GM21381 (cell line): Measurements from ENCODE around the gene TARBP1.
"Not testable (repeated sequence)": the region's sequence is repeated elsewhere in the genome, so short reads cannot be mapped to it uniquely, and the experiment has no call there.

ENCODE experiments used
- ATAC-seq: cut with Tn5 transposase; IDR thresholded peaks from one replicate; pipeline ENCODE4 v1.9.1; 2021; ENCODE audit warnings: mild to moderate bottlenecking, moderate library complexity; ENCODE audit not compliant: unreplicated experiment

TARBP1 gene

DNA sequence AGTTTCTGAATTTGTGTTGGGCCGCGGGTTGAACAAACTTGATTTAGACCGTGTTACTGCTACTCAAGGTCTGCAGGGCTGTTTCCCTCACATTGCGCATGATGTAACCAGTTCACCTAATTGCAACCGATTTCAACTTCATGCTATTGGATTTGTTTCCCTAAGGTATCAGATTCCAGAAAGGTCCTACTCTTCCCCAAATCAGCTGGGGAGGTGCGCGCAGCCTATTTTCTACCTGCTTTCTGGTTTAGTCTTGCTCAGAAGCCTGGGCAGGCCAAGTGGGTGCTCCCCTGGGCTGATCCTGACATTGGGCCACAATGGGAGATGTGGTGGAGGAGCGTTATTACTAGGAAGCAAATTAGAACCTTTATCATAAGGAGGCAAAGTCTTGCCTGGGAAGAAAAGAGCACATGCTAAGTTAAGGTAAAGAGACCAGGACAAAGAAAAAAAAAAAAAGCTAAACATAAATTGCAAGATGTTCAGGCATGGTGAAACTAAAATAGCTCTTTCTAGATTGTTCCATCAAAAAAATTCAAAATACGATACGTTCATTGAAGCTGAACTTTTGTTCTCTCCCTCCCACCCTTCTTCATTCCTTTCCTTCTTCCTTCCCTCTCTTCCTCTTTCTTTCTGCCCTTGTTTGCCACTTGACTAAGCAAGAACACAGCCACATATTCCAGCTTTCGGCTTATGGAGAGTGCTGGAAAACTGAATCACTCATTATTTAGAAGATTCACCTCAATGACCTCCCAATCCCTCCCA lies 28.8 kb upstream of the TARBP1 start:
- no peak for ATAC-seq

GRCh38 chr1:234507089-234507488 lies 28.1 kb upstream of the TARBP1 start:
- no peak for ATAC-seq

DNA sequence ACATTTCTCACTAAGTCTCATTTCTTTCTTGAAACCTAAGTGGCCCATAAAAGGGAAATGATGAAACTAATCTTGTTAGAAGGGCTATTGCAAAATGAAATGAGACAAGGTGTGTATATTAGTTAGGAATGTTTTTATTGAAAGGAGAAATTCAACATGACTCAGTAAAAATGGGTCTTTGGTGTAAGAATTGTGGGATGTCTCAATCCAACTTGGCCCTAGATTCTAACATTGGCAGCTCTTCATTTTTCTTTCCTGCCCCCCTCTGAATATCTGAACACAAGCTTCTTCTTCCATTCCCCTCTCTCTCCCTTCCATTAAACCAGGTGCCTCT lies 26.8 kb upstream of the TARBP1 start:
- ATAC-seq, result no peak

GRCh38 chr1:234504969-234505768 lies 26.2 kb upstream of the TARBP1 start:
- ATAC-seq, result no peak

DNA sequence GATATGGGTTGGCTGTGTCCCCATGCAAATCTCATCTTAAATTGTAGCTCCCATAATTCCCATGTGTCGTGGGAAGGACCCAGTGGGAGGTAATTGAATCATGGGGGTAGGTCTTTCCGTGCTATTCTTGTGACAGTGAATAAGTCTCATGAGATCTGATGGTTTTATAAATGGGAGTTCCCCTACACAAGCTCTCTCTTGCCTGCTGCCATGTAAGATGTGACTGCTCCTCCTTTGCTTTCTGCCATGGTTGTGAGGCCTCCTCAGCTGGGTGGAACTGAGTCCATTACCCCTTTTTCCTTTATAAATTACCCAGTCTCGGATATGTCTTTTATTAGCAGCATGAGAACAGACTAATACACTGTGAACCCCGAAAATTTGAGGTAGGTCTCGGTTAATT lies 25.3 kb upstream of the TARBP1 start:
- not testable (repeated sequence) for ATAC-seq

DNA sequence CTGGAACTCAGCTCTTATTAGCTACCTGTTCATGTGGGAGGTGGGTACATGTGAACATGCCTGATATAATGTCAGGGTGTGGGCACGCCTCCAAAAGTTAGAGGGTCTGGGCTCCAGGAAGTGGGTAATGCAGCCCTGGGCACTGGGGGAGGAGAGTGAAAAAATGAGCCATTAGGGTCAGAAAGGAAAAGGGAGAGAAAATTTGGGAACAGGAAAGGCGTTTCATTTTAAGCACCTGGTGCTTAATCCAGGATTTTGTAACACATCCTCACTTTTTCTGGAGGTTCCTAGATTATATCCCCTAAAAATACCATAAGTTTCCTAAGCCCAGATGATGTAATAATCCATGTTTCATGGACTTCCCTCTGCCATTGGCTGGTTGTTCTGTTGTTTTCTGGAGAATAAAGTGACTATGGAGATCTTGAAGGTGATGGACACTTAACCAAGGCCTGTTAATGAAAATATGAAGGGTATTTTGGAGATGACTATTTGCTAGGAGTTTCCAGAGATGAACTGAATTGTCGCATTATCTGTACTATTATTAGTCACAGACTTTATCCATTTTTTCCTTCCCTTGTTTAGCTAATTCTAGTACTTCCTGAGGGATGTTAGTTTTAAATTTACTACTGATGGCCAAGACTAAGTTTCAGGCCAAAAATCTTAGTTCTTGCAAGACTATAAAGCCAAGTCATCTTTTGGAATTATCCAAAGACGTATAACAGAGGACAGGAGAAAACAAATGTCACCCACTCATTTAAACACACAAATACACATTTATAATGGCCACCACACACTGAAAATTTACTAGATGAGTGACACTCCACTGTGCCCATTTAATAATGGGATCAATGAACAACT lies 24.4 kb upstream of the TARBP1 start:
- ATAC-seq, result no peak

DNA sequence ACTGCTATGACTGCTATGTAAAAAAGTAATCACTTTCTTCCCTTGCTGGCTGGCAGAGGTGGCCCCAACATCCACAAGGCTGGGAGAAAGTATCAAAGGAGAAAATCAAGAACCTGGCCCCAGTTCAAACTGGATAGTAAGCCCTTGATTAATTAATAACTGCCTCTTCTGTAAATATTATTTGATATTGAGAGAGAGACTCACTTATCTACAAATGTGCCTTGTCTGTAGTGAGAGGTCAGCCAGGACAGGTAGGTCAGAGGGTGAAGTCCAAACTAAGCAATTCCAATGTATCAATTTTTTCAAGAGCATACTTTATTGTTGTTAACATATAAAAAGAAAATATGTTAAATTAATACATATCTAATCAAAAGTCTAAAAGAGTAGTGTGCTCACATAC lies 23.8 kb upstream of the TARBP1 start:
- no peak for ATAC-seq

GRCh38 chr1:234500269-234500668 lies 21.3 kb upstream of the TARBP1 start:
- no peak for ATAC-seq

DNA sequence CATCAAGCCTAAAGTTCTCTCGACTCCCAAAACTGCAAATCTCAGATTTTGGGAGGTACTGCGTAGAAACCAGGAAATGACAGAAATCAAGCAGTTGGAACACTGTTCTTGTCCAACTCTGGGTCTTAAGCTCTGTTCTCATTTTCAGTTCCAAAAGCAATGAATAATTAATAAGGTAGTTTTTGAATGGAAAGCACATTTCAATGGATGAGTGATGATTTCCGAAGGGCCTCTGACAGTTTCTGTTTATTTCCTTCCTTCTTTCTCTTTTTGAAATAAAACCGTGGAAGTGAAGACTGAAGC lies 20.9 kb upstream of the TARBP1 start:
- ATAC-seq, result no peak

- ATAC-seq, result peak; percentile 56
Measured at GRCh38 chr1:234499119-234499942, 20.4 kb upstream of the TARBP1 start.

DNA sequence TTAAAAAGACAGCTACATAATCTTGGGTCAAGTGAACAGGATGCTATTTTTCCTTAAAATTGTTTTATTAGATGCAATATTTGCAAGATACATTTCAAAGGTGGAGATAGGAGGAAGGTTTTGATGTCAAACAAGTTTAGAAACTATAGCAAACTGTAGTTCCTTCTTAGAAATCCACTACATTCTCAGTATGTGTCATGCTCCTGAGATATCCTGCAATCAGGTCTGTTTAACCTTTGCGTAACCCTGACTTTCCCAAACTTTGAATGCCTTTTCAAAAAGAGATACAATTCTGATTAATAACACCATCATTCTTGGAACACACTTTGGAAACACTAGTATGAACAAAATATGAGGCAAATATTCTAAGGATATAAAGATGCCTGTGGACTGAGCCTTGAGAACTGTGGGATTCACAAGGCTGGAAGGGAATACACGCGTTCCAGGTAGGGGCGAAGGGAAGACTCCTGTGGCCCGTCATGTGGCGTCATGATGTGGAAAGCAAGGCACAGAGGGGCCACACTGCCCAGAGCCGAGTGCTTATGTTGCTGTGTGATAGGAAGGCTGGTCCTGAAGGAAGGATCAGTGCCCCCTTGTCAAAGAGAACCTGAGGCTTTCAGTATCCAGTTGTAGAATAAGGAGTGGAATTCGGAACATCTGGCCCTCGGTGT lies 19.6 kb upstream of the TARBP1 start:
- ATAC-seq, result no peak

GRCh38 chr1:234497589-234497988 lies 18.6 kb upstream of the TARBP1 start:
- ATAC-seq, result no peak

- ATAC-seq, result peak; percentile 58
Measured at GRCh38 chr1:234495231-234495990, 16.4 kb upstream of the TARBP1 start.

GRCh38 chr1:234494049-234494448 lies 15.1 kb upstream of the TARBP1 start:
- ATAC-seq, result no peak

DNA sequence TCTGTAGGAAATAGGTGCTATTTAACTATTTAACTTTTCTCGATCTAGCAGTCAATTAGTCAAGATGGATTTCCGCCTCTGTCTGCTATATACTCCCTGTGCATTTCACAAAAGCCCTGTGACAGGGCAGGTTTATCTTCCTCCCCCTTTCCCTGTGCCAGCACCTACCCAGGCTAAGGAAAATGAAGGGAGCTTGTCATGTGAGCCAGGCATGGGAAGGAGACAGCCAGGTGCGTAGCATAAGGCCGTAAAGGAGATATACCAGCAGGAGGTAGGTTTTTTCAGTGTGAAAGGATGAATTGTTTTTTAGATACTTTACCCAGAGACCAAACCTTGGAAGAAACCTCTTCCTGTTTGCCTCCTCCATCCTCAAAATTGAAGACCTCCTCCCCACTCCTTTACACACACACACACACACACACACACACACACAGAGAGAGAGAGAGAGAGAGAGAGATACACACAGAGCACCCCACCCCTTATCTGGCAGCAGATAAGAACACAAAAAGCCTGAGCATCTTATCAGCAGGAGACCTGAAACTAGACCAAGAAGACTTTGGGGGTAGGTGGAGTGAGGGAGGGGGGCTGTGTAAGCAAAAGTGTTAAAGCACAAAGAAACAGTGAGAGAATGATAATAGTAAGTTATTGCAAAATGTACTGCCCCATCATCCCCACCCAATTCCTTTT lies 12.0 kb upstream of the TARBP1 start:
- ATAC-seq, result no peak

DNA sequence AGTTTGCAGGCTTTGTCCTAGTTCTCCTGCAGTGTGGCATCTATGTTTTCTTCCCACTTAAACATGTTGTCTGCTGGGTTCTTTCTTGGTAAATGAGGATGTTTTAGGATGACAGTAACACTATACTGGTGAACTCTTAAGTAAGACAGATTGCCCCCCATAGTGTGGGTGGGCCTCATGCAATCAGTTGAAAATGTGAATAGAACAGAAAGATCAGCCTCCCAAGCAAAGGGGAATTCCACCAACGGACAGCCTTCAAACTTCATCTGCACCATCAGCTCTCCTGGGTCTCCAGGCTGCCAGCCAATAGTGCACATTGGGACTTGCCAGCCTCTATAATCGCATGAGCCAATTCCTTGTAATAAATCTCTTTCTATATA lies 10.7 kb upstream of the TARBP1 start:
- no peak for ATAC-seq

GRCh38 chr1:234489007-234489697 lies 10.2 kb upstream of the TARBP1 start:
- no peak for ATAC-seq
